HFF-Myc (cell line): ENCODE results near the gene MTERF2.

Experiments
- DNase-seq: peaks from one replicate; pipeline ENCODE4 v3.0.0-alpha.2; 2011; ENCODE audit warnings: low read depth; ENCODE audit errors: extremely low read depth
- H3K4me3 ChIP-seq: replicated peaks from 2 replicates; pipeline ENCODE4 v1.5.1; 2011; ENCODE audit warnings: low read depth, mild to moderate bottlenecking, control low read depth, low read length
- CTCF ChIP-seq: IDR thresholded peaks from 2 replicates; pipeline ENCODE4 v1.5.1; 2012; ENCODE audit warnings: mild to moderate bottlenecking, low read depth, low read length, control low read depth; ENCODE audit errors: missing control alignments

The MTERF2 gene

GRCh38 chr12:106987846-106988245, 900 bp upstream of the MTERF2 start:
- no peak for TF ChIP-seq CTCF
- DNase-seq = no peak
- no peak overlapping the region for H3K4me3 ChIP-seq

GRCh38 chr12:106986135-106986534, 811 bp downstream of the MTERF2 start:
- H3K4me3 ChIP-seq = peak overlapping the region; percentile 73
- no peak for DNase-seq
- TF ChIP-seq CTCF = no peak

GRCh38 chr12:106985479-106985878, 1.5 kb downstream of the MTERF2 start:
- no peak overlapping the region for H3K4me3 ChIP-seq
- no peak for TF ChIP-seq CTCF
- DNase-seq = no peak

- no peak for TF ChIP-seq CTCF
- DNase-seq = no peak
- no peak overlapping the region for H3K4me3 ChIP-seq
Observed at GRCh38 chr12:106984588-106985137, 2.3 kb downstream of the MTERF2 start.

- no peak overlapping the region for H3K4me3 ChIP-seq
- TF ChIP-seq CTCF = no peak
- no peak for DNase-seq
Observed at GRCh38 chr12:106982229-106982628, 4.7 kb downstream of the MTERF2 start.

GRCh38 chr12:106981788-106982187, 5.2 kb downstream of the MTERF2 start:
- DNase-seq = no peak
- H3K4me3 ChIP-seq = no peak overlapping the region
- no peak for TF ChIP-seq CTCF

- TF ChIP-seq CTCF = no peak
- no peak overlapping the region for H3K4me3 ChIP-seq
- no peak for DNase-seq
Observed at GRCh38 chr12:106980944-106981343, 6.0 kb downstream of the MTERF2 start.
